Natural killer cell (primary cell): ENCODE results near the gene RGS9BP. TPM values are rescaled to one million over a fixed set of nuclear protein-coding genes. Genes with fewer than 3 reads are reported as not detected.

Source experiments
- ATAC-seq, 3 donors: fragments of 150-1000 bp in 2 of 3; fragments of 200-7000 bp in 1 of 3; cut with Tn5 transposase; 1 replicate in 1 of 3; 2 replicates in 2 of 3; pipeline ENCODE4 v1.10.0; 2021; ENCODE audit warnings: mild to moderate bottlenecking in 2 of 3, moderate library complexity in 2 of 3
- DNase-seq, 2 donors: peaks; one replicate each; pipeline versions ENCODE4 v3.0.0 to v3.0.0-alpha.2; 2013 to 2021; ENCODE audit warnings: mixed read lengths in 1 of 2
- H3K27ac ChIP-seq: one replicate; pipeline ENCODE4 v1.5.1; 2013; ENCODE audit warnings: mild to moderate bottlenecking, low read length
- H3K27me3 ChIP-seq: one replicate; pipeline ENCODE4 v1.6.1; 2013; ENCODE audit warnings: low read length; ENCODE audit not compliant: control insufficient read depth, insufficient read depth
- H3K36me3 ChIP-seq: one replicate; pipeline ENCODE4 v1.6.1; 2013; ENCODE audit warnings: low read length; ENCODE audit not compliant: control insufficient read depth, insufficient read depth
- H3K4me1 ChIP-seq: one replicate; pipeline ENCODE4 v1.6.1; 2013; ENCODE audit warnings: low read length; ENCODE audit not compliant: control insufficient read depth, insufficient read depth
- H3K4me3 ChIP-seq: one replicate; pipeline ENCODE4 v1.5.1; 2013; ENCODE audit warnings: low read length
- H3K9me3 ChIP-seq: one replicate; pipeline ENCODE4 v1.6.1; 2013; ENCODE audit warnings: low read length; ENCODE audit not compliant: control insufficient read depth, insufficient read depth
- H3K27ac Mint-ChIP-seq, 2 donors: one replicate each; pipeline ENCODE4 v1.8.0; 2022; ENCODE audit warnings: mild to moderate bottlenecking in 2 of 2, mixed read lengths in 2 of 2, moderate library complexity in 1 of 2
- H3K27me3 Mint-ChIP-seq, 2 donors: one replicate each; pipeline ENCODE4 v1.8.0; 2022; ENCODE audit warnings: low read depth in 2 of 2, mixed read lengths in 2 of 2
- H3K36me3 Mint-ChIP-seq: one replicate; pipeline ENCODE4 v1.8.0; 2022; ENCODE audit warnings: mixed read lengths
- H3K4me1 Mint-ChIP-seq, 2 donors: one replicate each; pipeline ENCODE4 v1.8.0; 2022; ENCODE audit warnings: mixed read lengths in 2 of 2
- H3K4me3 Mint-ChIP-seq: one replicate; pipeline ENCODE4 v1.8.0; 2022; ENCODE audit warnings: mild to moderate bottlenecking, moderate library complexity, mixed read lengths
- H3K9me3 Mint-ChIP-seq, 2 donors: one replicate each; pipeline ENCODE4 v1.8.0; 2022; ENCODE audit warnings: mixed read lengths in 2 of 2
- CTCF ChIP-seq: fragments of 200-600 bp; IDR thresholded peaks from one replicate; pipeline ENCODE4 v1.8.0; 2022; ENCODE audit warnings: antibody characterized with exemption
- WGBS: methylation state at CpG from one replicate; pipeline ENCODE4 v1.1.7; 2013; ENCODE audit warnings: missing lambda C conversion rate; ENCODE audit not compliant: insufficient coverage; 5-methylcytosine and 5-hydroxymethylcytosine counted together
- intact Hi-C: fragments of 100-400 bp; cut with micrococcal nuclease; formaldehyde crosslinking; loops from one replicate; pipeline ENCODE4 v1.14.2; 2022
- total RNA-seq, 4 donors: library from RNA; stranded (reverse); fragments of 120-200 nt in 1 of 4; gene quantifications; one replicate each; pipeline versions ENCODE4 v1.2.3 to v1.2.4, GENCODE V29; 2013 to 2022

The RGS9BP gene
- total RNA-seq, 3 donors from 2014 or later (not counting 1 experiment from before 2014, with no cell fraction given): 0.12 to 0.41 (median 0.40) TPM

GRCh38 chr19:32658075-32658474, 17.6 kb upstream of the RGS9BP start:
- no peak overlapping the region for H3K27ac ChIP-seq
- H3K9me3 ChIP-seq: no peaks in the 10 kb centered on the region
- no peaks in the 10 kb centered on the region for H3K27me3 Mint-ChIP-seq
- TF ChIP-seq CTCF: no peak
- H3K4me1 Mint-ChIP-seq: peaks cover 3 to 8% of the 10 kb centered on the region in 2 donors
- 95% methylated on average over 10 of the region's 10 CpGs for WGBS
- no peak overlapping the region for H3K4me3 Mint-ChIP-seq
- peaks cover 10% of the 10 kb centered on the region for H3K4me1 ChIP-seq
- no peaks in the 10 kb centered on the region for H3K9me3 Mint-ChIP-seq
- ATAC-seq: no peak
- no peak overlapping the region for H3K4me3 ChIP-seq
- peaks cover 26% of the 10 kb centered on the region for H3K36me3 ChIP-seq
- DNase-seq: no peak
- no peaks in the 10 kb centered on the region for H3K27me3 ChIP-seq
- intact Hi-C loops: no loop called here
- H3K36me3 Mint-ChIP-seq: no peaks in the 10 kb centered on the region
- H3K27ac Mint-ChIP-seq: no peak overlapping the region

GRCh38 chr19:32658527-32658926, 17.1 kb upstream of the RGS9BP start:
- Mint-ChIP-seq H3K36me3 (no peaks in the 10 kb centered on the region), H3K27me3 (no peaks in the 10 kb centered on the region), H3K4me1 (peaks cover 6 to 12% of the 10 kb centered on the region in 2 donors), H3K4me3 (no peak overlapping the region), H3K27ac (no peak overlapping the region), H3K9me3 (no peaks in the 10 kb centered on the region)
- no peak overlapping the region for H3K4me3 ChIP-seq
- TF ChIP-seq CTCF: no peak
- H3K36me3 ChIP-seq: peaks cover 22% of the 10 kb centered on the region
- intact Hi-C loops: no loop called here
- ATAC-seq (no peak), DNase-seq (no peak)
- H3K9me3 ChIP-seq: no peaks in the 10 kb centered on the region
- H3K4me1 ChIP-seq: peaks cover 10% of the 10 kb centered on the region
- H3K27me3 ChIP-seq: no peaks in the 10 kb centered on the region
- no peak overlapping the region for H3K27ac ChIP-seq
- 86% methylated on average over 10 of the region's 10 CpGs for WGBS

- H3K4me1 Mint-ChIP-seq: peaks cover 6 to 12% of the 10 kb centered on the region in 2 donors
- H3K27ac ChIP-seq: no peak overlapping the region
- H3K27ac Mint-ChIP-seq: no peak overlapping the region
- H3K9me3 Mint-ChIP-seq: no peaks in the 10 kb centered on the region
- H3K4me3 Mint-ChIP-seq: no peak overlapping the region
- H3K36me3 Mint-ChIP-seq: no peaks in the 10 kb centered on the region
- no peak overlapping the region for H3K4me3 ChIP-seq
- peaks cover 12% of the 10 kb centered on the region for H3K36me3 ChIP-seq
- no peaks in the 10 kb centered on the region for H3K27me3 ChIP-seq
- intact Hi-C loops: no loop called here
- ATAC-seq: no peak
- 90% methylated on average over 5 of the region's 7 CpGs for WGBS
- peaks cover 10% of the 10 kb centered on the region for H3K4me1 ChIP-seq
- TF ChIP-seq CTCF: no peak
- DNase-seq: no peak
- H3K27me3 Mint-ChIP-seq: no peaks in the 10 kb centered on the region
- H3K9me3 ChIP-seq: no peaks in the 10 kb centered on the region
Measured at GRCh38 chr19:32661318-32661717, 14.3 kb upstream of the RGS9BP start.

- no peaks in the 10 kb centered on the region for H3K36me3 Mint-ChIP-seq
- H3K36me3 ChIP-seq: peaks cover 17% of the 10 kb centered on the region
- peak in 1 of 2 donors; percentile 18 for DNase-seq
- no peak for ATAC-seq
- WGBS: 24% methylated on average over 3 of the region's 3 CpGs
- peaks cover 6 to 12% of the 10 kb centered on the region in 2 donors for H3K4me1 Mint-ChIP-seq
- no peaks in the 10 kb centered on the region for H3K9me3 Mint-ChIP-seq
- H3K27me3 Mint-ChIP-seq: no peaks in the 10 kb centered on the region
- H3K4me3 Mint-ChIP-seq: peak overlapping the region; percentile 4
- peak overlapping the region in 1 of 2 donors; percentile 33 for H3K27ac Mint-ChIP-seq
- H3K9me3 ChIP-seq: no peaks in the 10 kb centered on the region
- no peaks in the 10 kb centered on the region for H3K27me3 ChIP-seq
- no peak for TF ChIP-seq CTCF
- H3K27ac ChIP-seq: no peak overlapping the region
- H3K4me1 ChIP-seq: peaks cover 10% of the 10 kb centered on the region
- intact Hi-C loops: no loop called here
- no peak overlapping the region for H3K4me3 ChIP-seq
Measured at GRCh38 chr19:32662186-32662585, 13.5 kb upstream of the RGS9BP start.
